ENCODE measurements around the gene SLC1A7.

The SLC1A7 gene

DNA sequence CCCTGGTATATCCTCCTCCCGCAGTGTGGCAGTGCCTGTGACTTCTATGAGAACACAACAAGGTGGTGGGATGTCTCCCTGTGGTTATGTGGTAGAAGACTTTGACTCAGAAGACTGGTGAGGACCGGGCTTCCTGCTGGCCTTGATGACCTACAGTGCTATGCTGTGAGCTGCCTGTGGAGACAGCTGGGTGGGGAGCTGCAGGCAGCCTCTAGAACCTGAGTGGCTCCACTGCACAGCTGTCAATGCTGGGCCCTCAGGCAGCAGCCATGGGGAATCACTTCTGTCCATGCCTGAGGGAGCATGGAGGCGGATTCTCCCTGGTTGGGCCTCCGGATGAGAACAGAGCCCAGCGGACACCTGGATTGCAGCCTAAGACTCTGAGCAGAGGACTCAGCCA is 14.9 kb downstream of the SLC1A7 start:
- no peak for TF ChIP-seq FOXA1 (IDR thresholded peaks at IDR 0.05)
- CTCF ChIA-PET = no interaction called here
- DNase-seq (ENCODE audit: extremely low spot score) = no peak
- POLR2A ChIA-PET = no interaction called here

GRCh38 chr1:53126495-53126894 is 15.9 kb downstream of the SLC1A7 start:
- ChIA-PET CTCF (no interaction called here), POLR2A (no interaction called here)
- no peak for DNase-seq (ENCODE audit: extremely low spot score)
- TF ChIP-seq, protein P1, sequence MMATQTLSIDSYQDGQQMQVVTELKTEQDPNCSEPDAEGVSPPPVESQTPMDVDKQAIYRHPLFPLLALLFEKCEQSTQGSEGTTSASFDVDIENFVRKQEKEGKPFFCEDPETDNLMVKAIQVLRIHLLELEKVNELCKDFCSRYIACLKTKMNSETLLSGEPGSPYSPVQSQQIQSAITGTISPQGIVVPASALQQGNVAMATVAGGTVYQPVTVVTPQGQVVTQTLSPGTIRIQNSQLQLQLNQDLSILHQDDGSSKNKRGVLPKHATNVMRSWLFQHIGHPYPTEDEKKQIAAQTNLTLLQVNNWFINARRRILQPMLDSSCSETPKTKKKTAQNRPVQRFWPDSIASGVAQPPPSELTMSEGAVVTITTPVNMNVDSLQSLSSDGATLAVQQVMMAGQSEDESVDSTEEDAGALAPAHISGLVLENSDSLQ (IDR thresholded peaks at IDR 0.05) = no peak
- TF ChIP-seq ZNF384 (IDR thresholded peaks at IDR 0.05) = no peak

- ChIA-PET CTCF (no interaction called here), POLR2A (no interaction called here)
- no peak for DNase-seq (ENCODE audit: extremely low spot score)
Measured at GRCh38 chr1:53125623-53126360, 16.6 kb downstream of the SLC1A7 start.

DNA sequence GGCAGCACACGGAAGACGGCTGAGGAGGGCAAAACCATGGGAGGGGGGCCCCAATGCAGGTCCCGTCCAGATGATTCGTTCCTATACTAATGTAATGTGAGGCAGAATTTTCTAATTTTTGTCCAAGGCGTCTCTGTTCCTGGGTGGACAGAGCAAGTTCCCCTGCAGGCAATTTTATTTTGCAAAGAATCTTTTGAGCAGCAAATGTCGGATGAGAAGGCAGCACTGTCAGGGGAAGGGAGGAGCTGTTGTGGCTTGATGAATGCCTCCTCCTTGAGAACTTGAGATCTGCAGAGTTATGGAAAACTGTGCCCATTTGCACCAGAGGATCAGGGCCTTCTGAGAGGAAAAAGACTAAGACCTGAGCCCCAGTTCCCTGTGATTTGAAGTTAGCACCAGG is 17.3 kb downstream of the SLC1A7 start:
- ChIA-PET CTCF (no interaction called here), POLR2A (no interaction called here)
- TF ChIP-seq SUZ12 (IDR thresholded peaks at IDR 0.05) (no peak), ARNT (IDR thresholded peaks at IDR 0.05) (no peak), L3MBTL2 (conservative IDR thresholded peaks at IDR 0.05) (no peak), HDGF (IDR thresholded peaks at IDR 0.05; ENCODE audit: borderline replicate concordance) (no peak), CTBP1 (IDR thresholded peaks at IDR 0.05; ENCODE audit: borderline replicate concordance) (no peak), NFRKB (IDR thresholded peaks at IDR 0.05) (no peak), TARDBP (IDR thresholded peaks at IDR 0.05) (no peak), BHLHE40 (IDR thresholded peaks at IDR 0.05; ENCODE audit: borderline replicate concordance) (no peak), FOXK2 (IDR thresholded peaks at IDR 0.05) (no peak), LEF1 (IDR thresholded peaks at IDR 0.05; ENCODE audit: borderline replicate concordance) (no peak), ZNF384 (IDR thresholded peaks at IDR 0.05) (no peak), FOXA1 (IDR thresholded peaks at IDR 0.05) (no peak)
- TF ChIP-seq, protein P1 (IDR thresholded peaks at IDR 0.05) = no peak
- no peak for DNase-seq (ENCODE audit: extremely low spot score)

More at GRCh38 chr1:53125623-53126360, 16.6 kb downstream of the SLC1A7 start:
- TF ChIP-seq TARDBP (IDR thresholded peaks at IDR 0.05) (no peak), ZNF384 (IDR thresholded peaks at IDR 0.05) (no peak), ARNT (IDR thresholded peaks at IDR 0.05) (no peak), L3MBTL2 (conservative IDR thresholded peaks at IDR 0.05) (no peak), SP1 (IDR thresholded peaks at IDR 0.05) (no peak), HDGF (IDR thresholded peaks at IDR 0.05; ENCODE audit: borderline replicate concordance) (no peak), NFRKB (IDR thresholded peaks at IDR 0.05) (no peak), SUZ12 (IDR thresholded peaks at IDR 0.05) (no peak), BHLHE40 (IDR thresholded peaks at IDR 0.05; ENCODE audit: borderline replicate concordance) (no peak), CTBP1 (IDR thresholded peaks at IDR 0.05; ENCODE audit: borderline replicate concordance) (no peak), LEF1 (IDR thresholded peaks at IDR 0.05; ENCODE audit: borderline replicate concordance) (no peak), FOXK2 (IDR thresholded peaks at IDR 0.05) (no peak), FOXA1 (IDR thresholded peaks at IDR 0.05) (no peak), ELF4 (IDR thresholded peaks at IDR 0.05) (no peak), FOXM1 (IDR thresholded peaks at IDR 0.05; ENCODE audit: borderline replicate concordance) (no peak)
- TF ChIP-seq, protein P1 (IDR thresholded peaks at IDR 0.05) = no peak

DNA sequence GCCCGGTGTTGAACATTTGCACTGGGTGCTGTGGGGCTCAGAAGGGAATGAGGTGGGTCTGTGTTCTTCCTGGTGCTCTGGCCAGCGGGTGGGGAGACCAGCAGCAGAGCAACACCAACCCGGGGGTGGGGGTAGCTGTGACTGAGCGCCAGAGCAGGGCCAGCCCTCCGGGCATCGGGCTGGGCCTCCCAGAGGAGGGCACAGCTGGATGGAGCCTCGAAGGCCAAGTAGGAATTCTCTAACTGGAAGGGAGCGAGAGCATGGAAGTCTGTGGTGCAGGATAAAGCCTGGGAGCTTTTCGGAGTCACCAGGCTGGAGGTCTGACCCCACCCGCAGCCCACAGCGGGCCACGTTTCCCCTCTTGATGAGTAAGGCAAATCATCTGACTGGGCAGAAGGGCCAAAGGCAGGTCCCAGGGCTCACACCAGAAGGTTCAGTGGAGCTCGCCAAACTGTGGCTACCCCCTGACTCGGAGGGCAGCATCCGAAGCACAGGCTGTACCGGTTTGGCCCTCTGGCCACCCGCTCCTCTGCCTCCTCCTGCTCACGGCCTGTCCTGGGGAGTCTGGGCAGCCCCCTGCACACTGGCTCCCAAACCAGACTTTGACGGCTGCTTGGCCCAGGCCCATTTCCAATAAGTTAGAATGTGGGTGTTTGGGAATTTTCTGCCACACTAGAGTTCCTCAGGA is 18.8 kb downstream of the SLC1A7 start:
- TF ChIP-seq, protein P1 (IDR thresholded peaks at IDR 0.05) = no peak
- TF ChIP-seq L3MBTL2 (conservative IDR thresholded peaks at IDR 0.05) = no peak
- TF ChIP-seq SUZ12 (IDR thresholded peaks at IDR 0.05) = no peak
- no peak for TF ChIP-seq CTBP1 (IDR thresholded peaks at IDR 0.05; ENCODE audit: borderline replicate concordance)
- no peak for TF ChIP-seq LEF1 (IDR thresholded peaks at IDR 0.05; ENCODE audit: borderline replicate concordance)
- no peak for TF ChIP-seq BHLHE40 (IDR thresholded peaks at IDR 0.05; ENCODE audit: borderline replicate concordance)
- TF ChIP-seq FOXK2 (IDR thresholded peaks at IDR 0.05) = no peak
- TF ChIP-seq HDGF (IDR thresholded peaks at IDR 0.05; ENCODE audit: borderline replicate concordance) = no peak
- ChIA-PET POLR2A (interaction anchor here (0.6 kb wide), 1 partner anchor 9 kb away, joined by 3 read pairs; no protein-coding TSS in a partner anchor), CTCF (no interaction called here)
- no peak for DNase-seq (ENCODE audit: extremely low spot score)

GRCh38 chr1:53122961-53123413 is 19.5 kb downstream of the SLC1A7 start:
- CTCF ChIA-PET = no interaction called here
- no peak for DNase-seq (ENCODE audit: extremely low spot score)
- POLR2A ChIA-PET = no interaction called here
- TF ChIP-seq HDGF (IDR thresholded peaks at IDR 0.05; ENCODE audit: borderline replicate concordance) = no peak

Data from HEK293T (cell line).